Transverse colon (tissue), 4 donors: ENCODE data around the gene IFIT5.

Experiments
- CTCF ChIP-seq, 5 experiments: fragments of 200-600 bp in 3 of 5; fragments of 450-650 bp in 2 of 5; sonication (generic) in 3 of 5; IDR thresholded peaks; 1 replicate in 2 of 5; 2 replicates in 3 of 5; pipeline ENCODE4 v1.5.1; 2016 to 2017; ENCODE audit warnings: antibody characterized with exemption in 5 of 5, inconsistent platforms in 3 of 5, mild to moderate bottlenecking in 2 of 5, moderate library complexity in 1 of 5
- EP300 ChIP-seq: sonication (generic); formaldehyde crosslinking; IDR thresholded peaks from one replicate; pipeline ENCODE4 v1.6.1; 2017; ENCODE audit warnings: antibody characterized with exemption, low read depth
- POLR2AphosphoS5 ChIP-seq, 3 donors: sonication (generic); formaldehyde crosslinking; IDR thresholded peaks; one replicate each; pipeline ENCODE4 v1.6.1; 2016; ENCODE audit warnings: antibody characterized with exemption in 3 of 3

- no peak for TF ChIP-seq EP300
- no peak for TF ChIP-seq CTCF (IDR thresholded peaks at IDR 0.05)
- TF ChIP-seq POLR2AphosphoS5 (IDR thresholded peaks at IDR 0.05), result no peak
Observed at GRCh38 chr10:89367529-89367928, 46.8 kb upstream of the IFIT5 start.
